Panc1 (cell line): ENCODE measurements around the gene SPACA6. TPM values are rescaled to one million over a fixed set of nuclear protein-coding genes. Genes with fewer than 3 reads are reported as not detected.

Experiments
- ATAC-seq: fragments of 200-7000 bp; cut with Tn5 transposase; 2 replicates; pipeline ENCODE4 v1.9.1; 2020; ENCODE audit warnings: mild to moderate bottlenecking, moderate library complexity
- BruUV-seq: library from RNA; stranded (reverse); fragments of 400-500 nt; replicated peaks from 2 replicates; lab custom pipeline; 2021; lab: Mats Ljungman, UMichigan
- CTCF ChIA-PET: fragments of 300-600 bp; sonication (Branson Sonifier 250); formaldehyde crosslinking; loops from one replicate; lab custom pipeline; 2022; ENCODE audit warnings: antibody characterized with exemption; lab: Charles Lee
- POLR2A ChIA-PET: fragments of 300-600 bp; sonication (Branson Sonifier 250); formaldehyde crosslinking; loops from one replicate; lab custom pipeline; 2022; ENCODE audit warnings: antibody characterized with exemption; lab: Charles Lee
- DNase-seq: peaks from one replicate; pipeline ENCODE4 v3.0.0-alpha.2; 2010; ENCODE audit warnings: low read depth, low spot score
- H3K27ac ChIP-seq: 2 replicates; pipeline ENCODE4 v1.5.1; 2011; ENCODE audit warnings: mild to moderate bottlenecking, low read length, inconsistent platforms
- H3K27me3 ChIP-seq: fragments of 200-500 bp; sonication (Bioruptor generic); 2 replicates; pipeline ENCODE4 v1.6.0; 2014; ENCODE audit warnings: low read length, inconsistent platforms; ENCODE audit not compliant: control insufficient read depth, insufficient read depth
- H3K36me3 ChIP-seq: fragments of 200-500 bp; sonication (Bioruptor generic); 2 replicates; pipeline ENCODE4 v1.5.1; 2014; ENCODE audit warnings: inconsistent platforms, mild to moderate bottlenecking, low read length, moderate library complexity; ENCODE audit not compliant: control insufficient read depth, insufficient read depth
- H3K4me1 ChIP-seq: 2 replicates; pipeline ENCODE4 v1.5.1; 2011; ENCODE audit warnings: inconsistent platforms, mild to moderate bottlenecking, low read length, moderate library complexity; ENCODE audit not compliant: control insufficient read depth, insufficient read depth
- H3K4me3 ChIP-seq, 2 experiments: 2 replicates each; pipeline ENCODE4 v1.5.1; 2011 to 2012; ENCODE audit warnings: low read depth in 2 of 2, low read length in 2 of 2, mild to moderate bottlenecking in 2 of 2, inconsistent platforms in 1 of 2, moderate library complexity in 1 of 2
- H3K9me3 ChIP-seq: fragments of 200-500 bp; sonication (Bioruptor generic); 2 replicates; pipeline ENCODE4 v1.5.1; 2014; ENCODE audit warnings: low read depth, mild to moderate bottlenecking, inconsistent platforms, low read length, moderate library complexity; ENCODE audit not compliant: control insufficient read depth, insufficient read depth
- POLR2AphosphoS5 ChIP-seq: IDR thresholded peaks from 2 replicates; pipeline ENCODE4 v1.6.1; 2012; ENCODE audit warnings: mild to moderate bottlenecking, low read depth, low read length, moderate library complexity
- SIN3A ChIP-seq: IDR thresholded peaks from 2 replicates; pipeline ENCODE4 v1.6.1; 2012; ENCODE audit warnings: low read depth, mild to moderate bottlenecking, low read length, moderate library complexity, borderline replicate concordance; ENCODE audit not compliant: insufficient read depth
- TCF7L2 ChIP-seq: IDR thresholded peaks from 2 replicates; pipeline ENCODE4 v1.6.1; 2011; ENCODE audit warnings: mild to moderate bottlenecking, low read depth, low read length, inconsistent platforms
- in situ Hi-C: cut with HindIII; loops from 2 replicates; pipeline ENCODE4 v1.10.0; 2016; ENCODE audit warnings: low sequenced_read_pairs, low pct_unique_long_range_greater_than_20kb
- intact Hi-C: fragments of 100-400 bp; cut with micrococcal nuclease; formaldehyde crosslinking; loops from one replicate; pipeline ENCODE4 v1.10.0; 2022; ENCODE audit not compliant: unreplicated experiment
- total RNA-seq: library from RNA; stranded (reverse); gene quantifications from one replicate; pipeline ENCODE4 v1.2.1, GENCODE V29; 2021; ENCODE audit not compliant: unreplicated experiment
- TF ChIP-seq, protein P1 (sequence below), 2 experiments: IDR thresholded peaks; 2 replicates each; pipeline ENCODE4 v1.6.1; 2011 to 2012; ENCODE audit warnings: low read depth in 2 of 2, control low read depth in 1 of 2, low read length in 1 of 2, mild to moderate bottlenecking in 1 of 2, moderate library complexity in 1 of 2; ENCODE audit not compliant: insufficient read depth in 1 of 2
- TF ChIP-seq, protein P2 (sequence below): fragments of 450-650 bp; IDR thresholded peaks from 2 replicates; pipeline ENCODE4 v1.5.1; 2017; ENCODE audit warnings: mild to moderate bottlenecking

SPACA6 gene
- total RNA-seq, 1 experiment from 2014 or later: 14.3 TPM

DNA sequence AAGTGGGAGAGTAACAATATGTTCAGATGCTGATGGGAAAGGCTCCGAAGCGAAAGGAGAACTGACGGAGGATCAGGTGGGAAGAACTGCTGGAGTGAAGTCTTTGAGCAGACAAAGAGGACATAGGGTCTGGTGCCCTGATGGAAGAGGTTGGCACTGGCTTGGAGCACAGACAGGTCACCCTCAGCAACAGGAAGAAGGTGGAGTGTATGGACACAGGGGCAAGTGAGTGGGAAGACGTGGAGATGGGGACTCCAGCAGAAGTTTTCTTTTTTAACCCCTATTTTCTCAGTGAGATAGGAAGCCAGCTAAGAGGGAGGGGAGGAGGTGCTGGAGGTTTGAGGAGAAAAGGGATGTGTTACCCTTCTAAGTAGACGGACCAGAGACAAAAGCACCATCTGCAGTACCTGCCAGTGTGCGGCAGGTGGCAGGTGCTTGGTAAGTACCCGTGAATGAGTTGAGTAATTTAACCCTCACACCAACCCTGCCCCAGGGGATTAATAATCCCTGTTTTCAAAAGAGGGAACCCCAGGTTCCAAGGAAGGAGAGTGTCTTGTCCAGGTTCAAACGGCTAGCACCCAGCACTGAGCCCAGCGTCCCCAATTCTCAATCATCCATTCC, 19.4 kb downstream of the SPACA6 start:
- in situ Hi-C loops: no loop called here
- peak; percentile 83 for ATAC-seq
- no peak for DNase-seq

DNA sequence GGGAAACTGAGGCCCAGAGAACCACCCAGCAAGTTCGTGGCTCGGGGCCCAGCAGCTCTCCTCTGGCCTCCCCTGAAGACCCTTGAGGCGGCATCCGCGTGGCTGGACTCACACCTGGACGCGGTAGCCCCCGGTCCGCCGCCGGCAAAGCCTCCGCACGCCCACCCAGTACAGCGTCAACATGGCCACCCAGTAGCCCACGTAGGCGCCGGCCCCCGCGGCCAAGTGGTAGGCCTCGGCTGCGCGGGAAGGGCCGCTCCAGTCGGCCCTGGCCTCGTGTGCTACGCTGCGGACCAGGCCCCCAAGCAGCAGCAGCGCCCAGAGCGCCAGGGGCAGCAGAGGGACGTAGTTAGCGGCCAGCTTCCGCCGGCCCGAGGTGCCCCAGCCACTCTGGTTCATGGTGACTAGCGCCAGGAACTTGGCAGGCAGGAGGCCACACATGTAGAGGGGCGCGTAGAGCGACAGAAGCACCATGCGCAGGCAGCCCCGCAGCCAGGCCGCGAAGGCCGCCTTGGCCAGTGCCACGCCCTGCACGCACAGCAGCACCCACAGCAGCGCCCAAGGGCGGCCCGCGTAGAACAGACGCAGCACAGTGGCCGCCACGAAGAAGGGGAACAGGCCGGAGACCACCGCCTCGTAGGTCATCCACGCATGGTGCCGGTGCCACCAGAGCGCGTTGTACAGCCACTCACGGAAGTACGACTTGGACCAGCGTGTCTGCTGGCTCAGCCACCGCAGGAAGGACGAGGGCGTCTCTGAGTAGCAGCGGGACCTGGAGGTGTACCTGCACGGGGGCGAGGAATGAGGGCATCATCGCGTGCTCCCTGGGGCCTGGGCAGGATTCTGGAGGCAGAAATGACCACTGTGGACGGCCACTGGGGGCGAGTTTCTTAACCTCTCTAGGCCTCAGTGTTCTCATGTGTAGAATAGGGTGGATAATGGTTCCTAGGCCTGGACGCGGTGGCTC, 20.5 kb downstream of the SPACA6 start:
- POLR2A ChIA-PET: no interaction called here
- CTCF ChIA-PET: no interaction called here
- no TSS peak for BruUV-seq
- TF ChIP-seq, protein P1, sequence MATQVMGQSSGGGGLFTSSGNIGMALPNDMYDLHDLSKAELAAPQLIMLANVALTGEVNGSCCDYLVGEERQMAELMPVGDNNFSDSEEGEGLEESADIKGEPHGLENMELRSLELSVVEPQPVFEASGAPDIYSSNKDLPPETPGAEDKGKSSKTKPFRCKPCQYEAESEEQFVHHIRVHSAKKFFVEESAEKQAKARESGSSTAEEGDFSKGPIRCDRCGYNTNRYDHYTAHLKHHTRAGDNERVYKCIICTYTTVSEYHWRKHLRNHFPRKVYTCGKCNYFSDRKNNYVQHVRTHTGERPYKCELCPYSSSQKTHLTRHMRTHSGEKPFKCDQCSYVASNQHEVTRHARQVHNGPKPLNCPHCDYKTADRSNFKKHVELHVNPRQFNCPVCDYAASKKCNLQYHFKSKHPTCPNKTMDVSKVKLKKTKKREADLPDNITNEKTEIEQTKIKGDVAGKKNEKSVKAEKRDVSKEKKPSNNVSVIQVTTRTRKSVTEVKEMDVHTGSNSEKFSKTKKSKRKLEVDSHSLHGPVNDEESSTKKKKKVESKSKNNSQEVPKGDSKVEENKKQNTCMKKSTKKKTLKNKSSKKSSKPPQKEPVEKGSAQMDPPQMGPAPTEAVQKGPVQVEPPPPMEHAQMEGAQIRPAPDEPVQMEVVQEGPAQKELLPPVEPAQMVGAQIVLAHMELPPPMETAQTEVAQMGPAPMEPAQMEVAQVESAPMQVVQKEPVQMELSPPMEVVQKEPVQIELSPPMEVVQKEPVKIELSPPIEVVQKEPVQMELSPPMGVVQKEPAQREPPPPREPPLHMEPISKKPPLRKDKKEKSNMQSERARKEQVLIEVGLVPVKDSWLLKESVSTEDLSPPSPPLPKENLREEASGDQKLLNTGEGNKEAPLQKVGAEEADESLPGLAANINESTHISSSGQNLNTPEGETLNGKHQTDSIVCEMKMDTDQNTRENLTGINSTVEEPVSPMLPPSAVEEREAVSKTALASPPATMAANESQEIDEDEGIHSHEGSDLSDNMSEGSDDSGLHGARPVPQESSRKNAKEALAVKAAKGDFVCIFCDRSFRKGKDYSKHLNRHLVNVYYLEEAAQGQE (IDR thresholded peaks at IDR 0.05; ENCODE audit: insufficient read depth in 1 of 2, low read depth in 2 of 2, low read length in 1 of 2): no peak
- no peak for TF ChIP-seq SIN3A
- TF ChIP-seq, protein P2, sequence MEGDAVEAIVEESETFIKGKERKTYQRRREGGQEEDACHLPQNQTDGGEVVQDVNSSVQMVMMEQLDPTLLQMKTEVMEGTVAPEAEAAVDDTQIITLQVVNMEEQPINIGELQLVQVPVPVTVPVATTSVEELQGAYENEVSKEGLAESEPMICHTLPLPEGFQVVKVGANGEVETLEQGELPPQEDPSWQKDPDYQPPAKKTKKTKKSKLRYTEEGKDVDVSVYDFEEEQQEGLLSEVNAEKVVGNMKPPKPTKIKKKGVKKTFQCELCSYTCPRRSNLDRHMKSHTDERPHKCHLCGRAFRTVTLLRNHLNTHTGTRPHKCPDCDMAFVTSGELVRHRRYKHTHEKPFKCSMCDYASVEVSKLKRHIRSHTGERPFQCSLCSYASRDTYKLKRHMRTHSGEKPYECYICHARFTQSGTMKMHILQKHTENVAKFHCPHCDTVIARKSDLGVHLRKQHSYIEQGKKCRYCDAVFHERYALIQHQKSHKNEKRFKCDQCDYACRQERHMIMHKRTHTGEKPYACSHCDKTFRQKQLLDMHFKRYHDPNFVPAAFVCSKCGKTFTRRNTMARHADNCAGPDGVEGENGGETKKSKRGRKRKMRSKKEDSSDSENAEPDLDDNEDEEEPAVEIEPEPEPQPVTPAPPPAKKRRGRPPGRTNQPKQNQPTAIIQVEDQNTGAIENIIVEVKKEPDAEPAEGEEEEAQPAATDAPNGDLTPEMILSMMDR: no peak
- TF ChIP-seq POLR2AphosphoS5: no peak
- TF ChIP-seq TCF7L2: no peak
- no peaks in the 10 kb centered on the region for H3K4me1 ChIP-seq
- no peaks in the 10 kb centered on the region for H3K9me3 ChIP-seq
- intact Hi-C loops: loop anchor here (5.0 kb wide), 1 partner anchor 64 kb away; no protein-coding TSS in a partner anchor
- no peak overlapping the region for H3K4me3 ChIP-seq
- DNase-seq (no peak), ATAC-seq (no peak)
- no peak overlapping the region for H3K27ac ChIP-seq
- in situ Hi-C loops: no loop called here
- no peaks in the 10 kb centered on the region for H3K36me3 ChIP-seq
- H3K27me3 ChIP-seq: no peaks in the 10 kb centered on the region; the same call in 1 of the 2 replicates

More for the DNA sequence above, 19.4 kb downstream of the SPACA6 start:
- ChIA-PET CTCF (no interaction called here), POLR2A (no interaction called here)
- TF ChIP-seq, protein P2: peak; percentile 67
- no peak for TF ChIP-seq TCF7L2
- TF ChIP-seq SIN3A: no peak
- no peaks in the 10 kb centered on the region; the same call in 1 of the 2 replicates for H3K27me3 ChIP-seq
- intact Hi-C loops: loop anchor here (5.0 kb wide), 1 partner anchor 65 kb away; no protein-coding TSS in a partner anchor
- H3K4me3 ChIP-seq: no peak overlapping the region
- H3K27ac ChIP-seq: no peak overlapping the region
- H3K9me3 ChIP-seq: no peaks in the 10 kb centered on the region
- BruUV-seq: no TSS peak
- H3K36me3 ChIP-seq: no peaks in the 10 kb centered on the region
- H3K4me1 ChIP-seq: no peaks in the 10 kb centered on the region
